ENCODE results near the gene BMP2K.

BMP2K gene

GRCh38 chr4:78765432-78766006 is 10.6 kb upstream of the BMP2K start:
- no peak for DNase-seq

- no peak for DNase-seq
Measured at GRCh38 chr4:78766026-78766425, 10.1 kb upstream of the BMP2K start.

- no peak for DNase-seq
Measured at GRCh38 chr4:78766650-78767049, 9.5 kb upstream of the BMP2K start.

- no peak for DNase-seq
Measured at GRCh38 chr4:78767350-78767749, 8.8 kb upstream of the BMP2K start.

GRCh38 chr4:78768452-78769180 is 7.5 kb upstream of the BMP2K start:
- DNase-seq = no peak

- DNase-seq = no peak
Measured at GRCh38 chr4:78770091-78770642, 6.0 kb upstream of the BMP2K start.

- no peak for DNase-seq
Measured at GRCh38 chr4:78772526-78773091, 3.5 kb upstream of the BMP2K start.

GRCh38 chr4:78774417-78774816 is 1.7 kb upstream of the BMP2K start:
- DNase-seq = no peak

GRCh38 chr4:78775303-78776078 is 659 bp upstream of the BMP2K start:
- peak; percentile 83 for DNase-seq

- DNase-seq = peak; percentile 57
Measured at GRCh38 chr4:78776729-78777575, 802 bp downstream of the BMP2K start.

- no peak for DNase-seq
Measured at GRCh38 chr4:78777576-78777940, 1.4 kb downstream of the BMP2K start.

- DNase-seq = no peak
Measured at GRCh38 chr4:78778530-78778929, 2.4 kb downstream of the BMP2K start.

GRCh38 chr4:78779280-78779679 is 3.1 kb downstream of the BMP2K start:
- no peak for DNase-seq

- DNase-seq = no peak
Measured at GRCh38 chr4:78780093-78780492, 3.9 kb downstream of the BMP2K start.

- DNase-seq = no peak
Measured at GRCh38 chr4:78781139-78781538, 5.0 kb downstream of the BMP2K start.

- no peak for DNase-seq
Measured at GRCh38 chr4:78781924-78782323, 5.8 kb downstream of the BMP2K start.

GRCh38 chr4:78784236-78784865 is 8.2 kb downstream of the BMP2K start:
- DNase-seq = no peak

GRCh38 chr4:78787392-78788006 is 11.3 kb downstream of the BMP2K start:
- no peak for DNase-seq

GRCh38 chr4:78788007-78788889 is 12.1 kb downstream of the BMP2K start:
- DNase-seq = no peak

Data from stimulated activated CD4-positive, alpha-beta T cell treated with anti-CD3 and anti-CD28 coated beads, Interleukin-1b, Interleukin-23, amount 100 ng/mL, for 48 hours (primary cell).